ENCODE results near the gene SULT1C2.

GRCh38 chr2:108263401-108263800 lies 25.3 kb upstream of the SULT1C2 start:
- TF ChIP-seq, protein P1, sequence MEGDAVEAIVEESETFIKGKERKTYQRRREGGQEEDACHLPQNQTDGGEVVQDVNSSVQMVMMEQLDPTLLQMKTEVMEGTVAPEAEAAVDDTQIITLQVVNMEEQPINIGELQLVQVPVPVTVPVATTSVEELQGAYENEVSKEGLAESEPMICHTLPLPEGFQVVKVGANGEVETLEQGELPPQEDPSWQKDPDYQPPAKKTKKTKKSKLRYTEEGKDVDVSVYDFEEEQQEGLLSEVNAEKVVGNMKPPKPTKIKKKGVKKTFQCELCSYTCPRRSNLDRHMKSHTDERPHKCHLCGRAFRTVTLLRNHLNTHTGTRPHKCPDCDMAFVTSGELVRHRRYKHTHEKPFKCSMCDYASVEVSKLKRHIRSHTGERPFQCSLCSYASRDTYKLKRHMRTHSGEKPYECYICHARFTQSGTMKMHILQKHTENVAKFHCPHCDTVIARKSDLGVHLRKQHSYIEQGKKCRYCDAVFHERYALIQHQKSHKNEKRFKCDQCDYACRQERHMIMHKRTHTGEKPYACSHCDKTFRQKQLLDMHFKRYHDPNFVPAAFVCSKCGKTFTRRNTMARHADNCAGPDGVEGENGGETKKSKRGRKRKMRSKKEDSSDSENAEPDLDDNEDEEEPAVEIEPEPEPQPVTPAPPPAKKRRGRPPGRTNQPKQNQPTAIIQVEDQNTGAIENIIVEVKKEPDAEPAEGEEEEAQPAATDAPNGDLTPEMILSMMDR (IDR thresholded peaks at IDR 0.05) = no peak
- TF ChIP-seq POLR2A (IDR thresholded peaks at IDR 0.05) (no peak), EP300 (IDR thresholded peaks at IDR 0.05) (no peak)
